Activated naive CD4-positive, alpha-beta T cell (primary cell): ENCODE data around the gene PER2.

Experiments used
- DNase-seq, 4 experiments: peaks; one replicate each; lab custom pipeline; 2025; lab: John Stamatoyannopoulos, UW

The PER2 gene

GRCh38 chr2:238250896-238251295 lies 37.5 kb downstream of the PER2 start:
- no peak for DNase-seq

- no peak for DNase-seq
Measured at GRCh38 chr2:238247841-238248453, 40.5 kb downstream of the PER2 start.

- DNase-seq: no peak
Measured at GRCh38 chr2:238247002-238247822, 41.2 kb downstream of the PER2 start.

- no peak for DNase-seq
Measured at GRCh38 chr2:238244151-238244550, 44.3 kb downstream of the PER2 start.

- no peak for DNase-seq
Measured at GRCh38 chr2:238243496-238244076, 44.8 kb downstream of the PER2 start.

- no peak for DNase-seq
Measured at GRCh38 chr2:238242731-238243495, 45.5 kb downstream of the PER2 start.

- no peak for DNase-seq
Measured at GRCh38 chr2:238241970-238242369, 46.4 kb downstream of the PER2 start.

GRCh38 chr2:238240757-238241711 lies 47.4 kb downstream of the PER2 start:
- peak in 1 of 4 experiments; percentile 12 for DNase-seq

GRCh38 chr2:238239863-238240756 lies 48.3 kb downstream of the PER2 start, which contains the start of gene HES6:
HES6 (minus strand) TSS chr2:238240038; CDS start chr2:238239905, 133 bp downstream.
- peak; percentile 24 to 62 (median 32) for DNase-seq

- no peak for DNase-seq
Measured at GRCh38 chr2:238239543-238239862, 48.9 kb downstream of the PER2 start.

GRCh38 chr2:238238766-238239542 lies 49.5 kb downstream of the PER2 start:
- DNase-seq: peak in 1 of 4 experiments; percentile 50

- DNase-seq: no peak
Measured at GRCh38 chr2:238238311-238238765, 50.1 kb downstream of the PER2 start.

GRCh38 chr2:238237431-238238135 lies 50.8 kb downstream of the PER2 start:
- no peak for DNase-seq

- no peak for DNase-seq
Measured at GRCh38 chr2:238236571-238236970, 51.8 kb downstream of the PER2 start.

- no peak for DNase-seq
Measured at GRCh38 chr2:238235856-238236255, 52.6 kb downstream of the PER2 start.

- no peak for DNase-seq
Measured at GRCh38 chr2:238235331-238235732, 53.1 kb downstream of the PER2 start.

GRCh38 chr2:238233625-238234024 lies 54.8 kb downstream of the PER2 start:
- no peak for DNase-seq

- DNase-seq: no peak
Measured at GRCh38 chr2:238231809-238232208, 56.6 kb downstream of the PER2 start.
